ENCODE measurements around the gene RNF227. TPM values are rescaled to one million over a fixed set of nuclear protein-coding genes. Genes with fewer than 3 reads are reported as not detected.

Gene RNF227
- total RNA-seq, 2 experiments from 2014 or later: 3.8 to 4.7 TPM

- peaks cover 53% of the 10 kb centered on the region for H3K4me1 ChIP-seq (ENCODE audit: insufficient read depth, low read length, poor library complexity, severe bottlenecking)
- ChIA-PET CTCF (ENCODE audit: unreplicated experiment) (no interaction called here), POLR2A (no interaction called here)
- no peaks in the 10 kb centered on the region for H3K9me3 ChIP-seq (ENCODE audit: low read length)
- no peaks in the 10 kb centered on the region for H4K20me1 ChIP-seq (ENCODE audit: insufficient read depth, low read length)
- H3K9me2 ChIP-seq (ENCODE audit: insufficient read depth, low read length): no peaks in the 10 kb centered on the region
- DNase-seq (ENCODE audit: low spot score): no peak
- H3K4me2 ChIP-seq (ENCODE audit: low read length): peak overlapping the region; percentile 97
- intact Hi-C loops (cut with micrococcal nuclease; ENCODE audit: unreplicated experiment): no loop called here
- BruUV-seq (replicated peaks): no TSS peak
- peak overlapping the region; percentile 87 for H3K27ac ChIP-seq (ENCODE audit: low read depth, low read length, poor library complexity, severe bottlenecking)
- peaks cover 56% of the 10 kb centered on the region for H3K36me3 ChIP-seq (ENCODE audit: insufficient read depth, low read length)
- peaks cover 67% of the 10 kb centered on the region for H3K79me2 ChIP-seq (ENCODE audit: insufficient read depth, low read depth, low read length)
- no peak overlapping the region for H2AFZ ChIP-seq (ENCODE audit: low read length)
- TF ChIP-seq CTCF (conservative IDR thresholded peaks at IDR 0.05; ENCODE audit: low read length): no peak
- TF ChIP-seq EZH2phosphoT487 (IDR thresholded peaks at IDR 0.05; ENCODE audit: borderline replicate concordance, low read depth, low read length): no peak
- peak overlapping the region; percentile 70 for H3K4me3 ChIP-seq (ENCODE audit: low read depth, low read length, poor library complexity, severe bottlenecking)
Observed at GRCh38 chr17:7881276-7882054, 34.6 kb downstream of the RNF227 start.

- no peak overlapping the region for H2AFZ ChIP-seq (ENCODE audit: low read length)
- H3K79me2 ChIP-seq (ENCODE audit: insufficient read depth, low read depth, low read length): peaks cover 64% of the 10 kb centered on the region; the same call in 1 of the 2 replicates
- H3K27ac ChIP-seq (ENCODE audit: low read depth, low read length, poor library complexity, severe bottlenecking): peak overlapping the region; percentile 87
- ChIA-PET CTCF (ENCODE audit: unreplicated experiment) (no interaction called here), POLR2A (interaction anchor here (0.6 kb wide), 1 partner anchor 323 kb away, joined by 3 read pairs; no protein-coding TSS in a partner anchor)
- H3K4me3 ChIP-seq (ENCODE audit: low read depth, low read length, poor library complexity, severe bottlenecking): peak overlapping the region; percentile 70
- intact Hi-C loops (cut with micrococcal nuclease; ENCODE audit: unreplicated experiment): no loop called here
- peaks cover 68% of the 10 kb centered on the region for H3K36me3 ChIP-seq (ENCODE audit: insufficient read depth, low read length)
- DNase-seq (ENCODE audit: low spot score): peak; percentile 16
- H3K4me1 ChIP-seq (ENCODE audit: insufficient read depth, low read length, poor library complexity, severe bottlenecking): peaks cover 57% of the 10 kb centered on the region
- BruUV-seq (replicated peaks): no TSS peak
- H3K9me3 ChIP-seq (ENCODE audit: low read length): no peaks in the 10 kb centered on the region
- H4K20me1 ChIP-seq (ENCODE audit: insufficient read depth, low read length): no peaks in the 10 kb centered on the region; the same call in 1 of the 2 replicates
- H3K9me2 ChIP-seq (ENCODE audit: insufficient read depth, low read length): no peaks in the 10 kb centered on the region
- TF ChIP-seq EZH2phosphoT487 (IDR thresholded peaks at IDR 0.05; ENCODE audit: borderline replicate concordance, low read depth, low read length) (no peak), CTCF (conservative IDR thresholded peaks at IDR 0.05; ENCODE audit: low read length) (no peak)
- peak overlapping the region; percentile 97 for H3K4me2 ChIP-seq (ENCODE audit: low read length)
Observed at GRCh38 chr17:7880076-7880868, 35.8 kb downstream of the RNF227 start.

Measured in OCI-LY7 (cell line).